ENCODE data around the gene BRSK2. TPM values are rescaled to one million over a fixed set of nuclear protein-coding genes. Genes with fewer than 3 reads are reported as not detected.

Gene BRSK2
- total RNA-seq, 6 donors from 2014 or later, result 0.11 to 0.54 (median 0.25) TPM; not detected in 2

- WGBS, 2 donors, result 9 to 23% methylated on average over 6 to 17 of the region's 29 CpGs
- Histone ChIP-seq H3K9me3 (no peaks in the 10 kb centered on the region), H3K4me1 (peaks cover 0 to 11% (median 4%) of the 10 kb centered on the region in 4 donors), H3K4me3 (no peak overlapping the region), H3K27ac (no peak overlapping the region), H3K27me3 (peaks cover 0 to 8% (median 1%) of the 10 kb centered on the region in 4 donors), H3K36me3 (no peaks in the 10 kb centered on the region)
- ATAC-seq (ENCODE audit: low FRiP score in 2 of 2) (no peak), DNase-seq (peak in 1 of 2 donors; percentile 74)
- no peak for TF ChIP-seq POLR2A (IDR thresholded peaks at IDR 0.05)
- TF ChIP-seq, protein P1, sequence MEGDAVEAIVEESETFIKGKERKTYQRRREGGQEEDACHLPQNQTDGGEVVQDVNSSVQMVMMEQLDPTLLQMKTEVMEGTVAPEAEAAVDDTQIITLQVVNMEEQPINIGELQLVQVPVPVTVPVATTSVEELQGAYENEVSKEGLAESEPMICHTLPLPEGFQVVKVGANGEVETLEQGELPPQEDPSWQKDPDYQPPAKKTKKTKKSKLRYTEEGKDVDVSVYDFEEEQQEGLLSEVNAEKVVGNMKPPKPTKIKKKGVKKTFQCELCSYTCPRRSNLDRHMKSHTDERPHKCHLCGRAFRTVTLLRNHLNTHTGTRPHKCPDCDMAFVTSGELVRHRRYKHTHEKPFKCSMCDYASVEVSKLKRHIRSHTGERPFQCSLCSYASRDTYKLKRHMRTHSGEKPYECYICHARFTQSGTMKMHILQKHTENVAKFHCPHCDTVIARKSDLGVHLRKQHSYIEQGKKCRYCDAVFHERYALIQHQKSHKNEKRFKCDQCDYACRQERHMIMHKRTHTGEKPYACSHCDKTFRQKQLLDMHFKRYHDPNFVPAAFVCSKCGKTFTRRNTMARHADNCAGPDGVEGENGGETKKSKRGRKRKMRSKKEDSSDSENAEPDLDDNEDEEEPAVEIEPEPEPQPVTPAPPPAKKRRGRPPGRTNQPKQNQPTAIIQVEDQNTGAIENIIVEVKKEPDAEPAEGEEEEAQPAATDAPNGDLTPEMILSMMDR (IDR thresholded peaks at IDR 0.05), result no peak
- TF ChIP-seq EP300 (IDR thresholded peaks at IDR 0.05), result no peak
- TF ChIP-seq POLR2AphosphoS5 (IDR thresholded peaks at IDR 0.05), result no peak
Observed at GRCh38 chr11:1435820-1436467, 46.2 kb downstream of the BRSK2 start.

DNA sequence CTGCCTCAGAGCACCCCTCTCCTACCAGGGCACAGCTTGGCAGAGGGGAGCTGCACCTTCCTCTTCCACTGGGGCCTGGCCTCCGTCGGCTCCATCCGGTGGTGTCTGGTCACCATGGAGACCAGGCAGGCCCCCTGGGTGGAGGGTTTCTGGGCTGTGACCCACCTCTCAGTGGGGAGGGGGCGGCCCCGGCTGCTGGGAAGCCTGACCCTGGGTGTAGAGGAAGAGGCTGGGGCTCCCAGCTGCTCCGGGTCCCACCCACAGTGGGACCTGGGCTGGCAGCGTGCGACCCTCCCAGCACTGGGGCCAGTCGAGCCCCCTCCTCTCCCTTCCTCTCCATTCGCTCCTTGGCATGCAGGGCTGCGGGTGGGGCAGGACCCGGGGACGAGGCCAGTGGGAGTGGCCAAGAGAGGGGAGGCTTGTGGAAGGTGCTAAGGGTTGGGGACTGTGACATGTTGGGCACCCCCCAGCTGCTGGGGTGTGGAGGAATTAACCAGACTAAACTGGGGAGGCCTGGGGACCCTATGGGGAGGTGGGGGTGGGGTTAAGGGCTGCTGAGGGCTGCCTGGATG lies 46.8 kb downstream of the BRSK2 start:
- Histone ChIP-seq H3K9me3 (no peaks in the 10 kb centered on the region), H3K27me3 (peaks cover 0 to 8% (median 1%) of the 10 kb centered on the region in 4 donors), H3K4me1 (peaks cover 0 to 11% (median 4%) of the 10 kb centered on the region in 4 donors), H3K4me3 (no peak overlapping the region), H3K27ac (no peak overlapping the region), H3K36me3 (no peaks in the 10 kb centered on the region)
- DNase-seq (peak in 1 of 2 donors; percentile 62), ATAC-seq (ENCODE audit: low FRiP score in 2 of 2) (no peak)
- WGBS, 2 donors, result 13 to 14% methylated on average over 3 to 12 of the region's 13 CpGs
- TF ChIP-seq EP300 (IDR thresholded peaks at IDR 0.05) (no peak), POLR2AphosphoS5 (IDR thresholded peaks at IDR 0.05) (no peak), POLR2A (IDR thresholded peaks at IDR 0.05) (no peak)
- TF ChIP-seq, protein P1 (IDR thresholded peaks at IDR 0.05), result no peak

- TF ChIP-seq, protein P1 (IDR thresholded peaks at IDR 0.05), result no peak
- TF ChIP-seq POLR2AphosphoS5 (IDR thresholded peaks at IDR 0.05), result no peak
- TF ChIP-seq EP300 (IDR thresholded peaks at IDR 0.05), result no peak
- no peak for TF ChIP-seq POLR2A (IDR thresholded peaks at IDR 0.05)
- Histone ChIP-seq H3K36me3 (no peaks in the 10 kb centered on the region), H3K4me1 (peaks cover 0 to 11% (median 4%) of the 10 kb centered on the region in 4 donors), H3K27ac (no peak overlapping the region), H3K27me3 (peaks cover 0 to 8% (median 1%) of the 10 kb centered on the region in 4 donors), H3K4me3 (no peak overlapping the region), H3K9me3 (no peaks in the 10 kb centered on the region)
- DNase-seq (peak in 1 of 2 donors; percentile 71), ATAC-seq (ENCODE audit: low FRiP score in 2 of 2) (peak; percentile 17 to 31)
- WGBS, 2 donors, result 51% methylated on average over 6 of the region's 6 CpGs; no CpG with 5 or more reads in 1 of the 2 donors
Observed at GRCh38 chr11:1437500-1437899, 47.8 kb downstream of the BRSK2 start.

- 66 to 67% methylated on average over 6 to 16 of the region's 19 CpGs for WGBS, 2 donors
- no peak for TF ChIP-seq EP300 (IDR thresholded peaks at IDR 0.05)
- TF ChIP-seq POLR2A (IDR thresholded peaks at IDR 0.05), result no peak
- no peak for TF ChIP-seq POLR2AphosphoS5 (IDR thresholded peaks at IDR 0.05)
- TF ChIP-seq, protein P1 (IDR thresholded peaks at IDR 0.05), result no peak
- Histone ChIP-seq H3K4me1 (peaks cover 0 to 11% (median 4%) of the 10 kb centered on the region in 4 donors), H3K27ac (no peak overlapping the region), H3K4me3 (no peak overlapping the region), H3K36me3 (no peaks in the 10 kb centered on the region), H3K27me3 (peaks cover 0 to 8% (median 1%) of the 10 kb centered on the region in 4 donors), H3K9me3 (no peaks in the 10 kb centered on the region)
- DNase-seq, result peak in 1 of 2 donors; percentile 61
- no peak for ATAC-seq (ENCODE audit: low FRiP score in 2 of 2)
Observed at GRCh38 chr11:1438261-1438966, 48.7 kb downstream of the BRSK2 start.

Measured in upper lobe of left lung (tissue), 6 donors.